22Rv1 (cell line): ENCODE measurements around the gene ETNK2.

Source experiments
- H3K27ac ChIP-seq: fragments of 450-650 bp; 2 replicates; pipeline ENCODE4 v1.5.1; 2017
- CTCF ChIP-seq: fragments of 450-650 bp; IDR thresholded peaks from 2 replicates; pipeline ENCODE4 v1.5.1; 2017; ENCODE audit warnings: mild to moderate bottlenecking
- ZFX ChIP-seq: fragments of 450-650 bp; IDR thresholded peaks from 2 replicates; pipeline ENCODE4 v1.6.1; 2017; ENCODE audit warnings: antibody characterized with exemption, borderline replicate concordance

Gene ETNK2

GRCh38 chr1:204083491-204083890 lies 68.4 kb downstream of the ETNK2 start:
- no peak for TF ChIP-seq CTCF
- TF ChIP-seq ZFX: no peak
- peak overlapping the region; percentile 75 for H3K27ac ChIP-seq

- H3K27ac ChIP-seq: no peak overlapping the region
- TF ChIP-seq CTCF (no peak), ZFX (no peak)
Observed at GRCh38 chr1:204081791-204082513, 69.9 kb downstream of the ETNK2 start.

- H3K27ac ChIP-seq: no peak overlapping the region
- no peak for TF ChIP-seq CTCF
- no peak for TF ChIP-seq ZFX
Observed at GRCh38 chr1:204081164-204081790, 70.6 kb downstream of the ETNK2 start.
